Pulmonary artery endothelial cell (primary cell): ENCODE data around the gene PEG3. TPM values are rescaled to one million over a fixed set of nuclear protein-coding genes. Genes with fewer than 3 reads are reported as not detected.

Experiments used
- DNase-seq: peaks from one replicate; pipeline ENCODE4 v3.0.0-alpha.2; 2011; ENCODE audit warnings: low read depth, low spot score
- total RNA-seq: library from RNA; depleted of rRNA; stranded (reverse); fragments of >200 nt; gene quantifications from 2 replicates; pipeline ENCODE4 v1.2.3, GENCODE V29; 2014

PEG3 gene
- total RNA-seq, 1 donor from 2014 or later, result 0.79 TPM

DNA sequence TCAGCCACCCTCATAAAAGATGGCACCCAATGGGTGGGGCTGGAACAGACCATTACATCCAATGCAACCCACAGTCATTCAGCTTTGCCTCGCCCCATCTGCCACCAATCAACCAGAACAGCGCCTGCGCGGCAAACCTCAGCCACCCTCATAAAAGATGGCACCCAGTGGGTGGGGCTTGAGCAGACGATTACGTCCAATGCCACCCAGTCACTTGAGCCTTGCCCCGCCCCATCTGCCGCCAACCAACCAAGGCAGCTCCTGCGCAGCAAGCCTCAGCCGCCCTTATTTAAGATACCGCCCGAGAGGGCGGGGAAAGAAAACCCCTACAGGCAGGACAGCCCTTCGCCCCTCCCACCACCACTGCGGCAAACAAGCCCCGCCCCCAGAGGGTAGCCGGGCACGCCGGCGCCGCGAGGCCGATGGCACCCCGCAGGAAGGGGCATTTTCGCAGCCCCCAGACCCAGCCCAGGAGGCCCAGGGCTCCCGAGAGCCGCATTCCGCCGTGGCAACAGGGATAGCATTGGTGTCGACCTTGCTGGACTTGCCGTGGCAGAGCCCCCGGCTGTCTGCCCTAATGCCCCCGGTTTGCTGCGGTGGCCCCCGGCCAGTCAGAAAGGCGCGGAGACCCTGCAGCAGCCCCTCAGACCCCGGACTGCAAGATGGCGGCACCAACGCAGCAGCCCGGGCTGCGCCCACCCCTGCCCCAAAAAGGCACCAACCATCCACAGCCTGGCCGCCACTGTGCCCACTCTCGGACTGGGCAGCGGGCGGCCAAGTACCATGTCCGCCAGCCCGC is 675 bp downstream of the PEG3 start:
- peak; percentile 32 for DNase-seq

DNA sequence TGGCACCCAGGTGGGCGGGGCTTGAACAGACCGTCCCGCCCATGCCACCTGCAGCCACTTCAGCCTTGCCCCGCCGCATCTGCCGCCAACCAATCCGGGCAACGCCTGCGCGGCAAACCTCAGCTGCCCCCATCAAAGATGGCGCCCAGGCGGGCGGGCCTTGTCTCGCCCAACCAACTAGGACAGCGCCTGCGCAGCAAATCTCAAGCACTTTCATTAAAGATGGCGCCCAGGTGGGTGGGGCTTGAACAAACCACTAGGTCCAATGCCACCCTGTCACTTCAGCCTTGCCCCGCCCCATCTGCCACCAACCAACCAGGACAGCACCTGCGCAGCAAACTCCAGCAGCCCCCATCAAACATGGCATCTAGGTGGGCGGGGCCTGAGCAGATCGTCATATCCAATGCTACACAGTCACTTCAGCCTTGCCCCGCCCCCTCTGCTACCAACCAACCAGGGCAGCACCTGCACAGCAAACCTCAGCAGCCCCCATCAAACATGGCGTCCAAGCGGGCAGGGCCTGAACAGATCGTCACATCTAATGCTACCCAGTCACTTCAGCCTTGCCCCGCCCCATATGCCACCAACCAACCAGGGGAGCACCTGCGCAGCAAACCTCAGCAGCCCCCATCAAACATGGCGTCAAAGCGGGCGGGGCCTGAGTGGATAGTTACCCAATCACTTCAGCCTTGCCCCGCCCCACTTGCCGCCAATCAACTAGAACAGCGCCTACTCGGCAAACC is 1.4 kb downstream of the PEG3 start:
- DNase-seq, result peak; percentile 47

DNA sequence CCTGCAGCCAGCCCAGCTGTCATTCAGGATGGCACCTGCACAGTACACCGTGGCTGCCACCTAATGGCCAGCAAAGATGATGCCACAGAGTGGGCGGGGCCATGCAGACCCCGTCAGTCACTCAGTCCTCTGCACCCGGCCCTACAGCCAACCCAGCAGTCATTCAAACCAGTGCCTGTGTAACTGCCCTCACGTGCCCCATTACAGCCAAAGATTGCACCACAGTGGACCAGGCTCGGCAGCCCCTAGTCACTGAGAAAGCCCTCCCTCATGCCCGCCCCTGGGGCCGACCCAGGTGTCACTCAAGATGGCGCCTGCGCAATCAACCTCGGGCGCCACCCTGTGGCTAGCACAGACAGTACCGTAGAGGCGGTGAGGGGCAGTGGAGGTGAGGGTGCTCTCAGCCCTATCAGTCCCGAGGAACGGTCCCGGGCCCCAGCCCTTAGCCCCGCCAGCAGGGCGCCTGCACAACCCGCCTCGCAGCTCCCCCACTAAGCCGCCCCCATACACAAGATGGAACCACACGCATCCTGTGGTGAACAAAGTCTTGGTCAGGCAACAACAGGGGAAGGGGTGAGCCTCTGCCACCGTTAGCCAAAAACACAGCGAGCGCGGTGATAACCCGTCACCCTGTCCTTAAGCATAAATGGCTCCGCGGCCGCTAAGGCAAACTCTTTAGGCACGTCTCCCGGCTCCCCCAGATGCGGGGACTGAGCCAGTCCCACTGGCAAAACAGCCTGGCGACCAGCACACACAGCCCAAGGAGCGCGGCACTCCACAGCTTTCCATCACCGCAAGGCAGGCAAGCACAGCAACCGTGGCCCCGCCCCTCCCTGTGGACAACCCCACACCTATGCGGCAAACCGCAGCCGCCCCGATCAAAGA is 2.3 kb downstream of the PEG3 start:
- no peak for DNase-seq

DNA sequence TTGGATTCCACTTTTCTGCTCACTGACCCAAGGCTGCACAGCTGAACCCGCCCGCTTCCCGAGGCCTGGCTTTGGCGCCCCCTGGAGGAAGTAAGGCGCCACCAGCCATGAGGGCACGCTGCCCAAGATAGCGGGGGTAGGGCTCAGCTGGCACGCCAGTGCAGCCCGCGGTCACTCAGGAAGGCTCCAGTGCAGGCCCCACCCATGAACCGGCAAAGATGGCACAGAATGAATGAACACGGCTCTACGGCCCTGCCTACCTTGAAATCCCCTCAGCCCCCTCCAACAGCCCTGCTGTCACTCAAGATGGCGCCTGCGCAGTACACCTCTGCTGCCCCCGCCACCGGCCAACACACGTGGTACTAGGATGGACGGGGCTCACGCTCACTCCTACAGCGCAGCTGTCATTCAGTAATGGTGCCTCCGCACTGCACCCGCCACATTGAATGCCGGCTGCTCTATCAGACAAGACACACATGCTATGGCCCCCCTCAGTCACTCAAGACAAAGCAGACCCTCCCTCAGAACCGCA is 3.0 kb downstream of the PEG3 start:
- DNase-seq, result no peak

DNA sequence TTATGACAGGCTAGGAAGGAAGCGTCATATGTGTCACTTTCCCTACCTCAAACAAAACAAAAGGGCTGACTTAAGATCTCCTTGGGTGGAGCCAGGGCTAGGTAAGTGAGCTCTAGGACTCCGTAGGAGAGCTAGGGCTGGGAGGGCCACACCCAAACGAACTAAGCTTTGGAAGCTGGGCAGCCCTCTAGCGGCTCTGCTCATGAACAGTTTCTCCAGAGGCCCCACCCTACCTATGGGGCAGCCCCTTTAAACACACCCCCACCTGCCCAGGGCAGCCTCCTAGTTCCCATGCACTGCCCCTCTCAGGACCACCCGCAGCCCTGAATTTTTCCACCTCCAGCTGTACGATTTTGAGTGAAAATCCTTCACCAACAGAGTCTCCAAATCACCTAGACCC is 3.5 kb downstream of the PEG3 start:
- no peak for DNase-seq

DNA sequence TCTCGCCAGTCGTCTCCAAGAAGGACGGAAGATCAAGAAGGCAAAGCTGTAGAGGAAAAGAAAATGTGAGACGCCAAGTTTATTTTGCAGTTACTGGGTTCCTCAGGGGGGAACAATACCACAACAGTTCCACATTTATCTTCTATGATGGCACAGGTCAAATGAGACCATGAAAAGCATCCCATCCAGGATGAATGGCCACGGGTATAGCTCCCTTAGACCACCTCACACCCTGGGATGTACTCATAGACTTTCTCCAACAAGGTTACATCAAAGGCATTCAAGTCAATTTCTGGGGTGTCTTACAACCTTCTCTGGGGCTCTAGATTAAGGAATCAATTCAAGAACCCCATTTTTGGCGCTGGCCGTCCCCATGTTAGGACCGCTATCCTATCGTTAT is 4.5 kb downstream of the PEG3 start:
- DNase-seq, result no peak

DNA sequence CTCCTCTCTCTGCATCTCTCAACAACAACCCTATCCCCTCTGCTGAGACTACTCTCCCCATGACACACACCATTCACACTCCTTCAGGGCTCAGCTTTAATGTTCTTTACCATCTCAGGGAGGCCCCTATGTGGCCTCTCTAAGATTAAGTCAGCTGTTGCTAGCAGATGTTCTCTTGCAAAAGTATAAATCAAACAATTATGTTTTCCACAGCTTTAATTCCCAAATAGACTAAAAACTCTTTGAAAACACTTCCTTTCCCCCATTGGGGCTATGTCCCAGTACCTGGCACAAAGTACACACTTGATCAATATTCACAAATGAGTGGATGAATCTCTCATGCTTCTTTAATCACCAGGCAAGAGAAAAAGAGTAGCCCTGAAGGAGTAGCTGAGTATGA is 5.1 kb downstream of the PEG3 start:
- no peak for DNase-seq

DNA sequence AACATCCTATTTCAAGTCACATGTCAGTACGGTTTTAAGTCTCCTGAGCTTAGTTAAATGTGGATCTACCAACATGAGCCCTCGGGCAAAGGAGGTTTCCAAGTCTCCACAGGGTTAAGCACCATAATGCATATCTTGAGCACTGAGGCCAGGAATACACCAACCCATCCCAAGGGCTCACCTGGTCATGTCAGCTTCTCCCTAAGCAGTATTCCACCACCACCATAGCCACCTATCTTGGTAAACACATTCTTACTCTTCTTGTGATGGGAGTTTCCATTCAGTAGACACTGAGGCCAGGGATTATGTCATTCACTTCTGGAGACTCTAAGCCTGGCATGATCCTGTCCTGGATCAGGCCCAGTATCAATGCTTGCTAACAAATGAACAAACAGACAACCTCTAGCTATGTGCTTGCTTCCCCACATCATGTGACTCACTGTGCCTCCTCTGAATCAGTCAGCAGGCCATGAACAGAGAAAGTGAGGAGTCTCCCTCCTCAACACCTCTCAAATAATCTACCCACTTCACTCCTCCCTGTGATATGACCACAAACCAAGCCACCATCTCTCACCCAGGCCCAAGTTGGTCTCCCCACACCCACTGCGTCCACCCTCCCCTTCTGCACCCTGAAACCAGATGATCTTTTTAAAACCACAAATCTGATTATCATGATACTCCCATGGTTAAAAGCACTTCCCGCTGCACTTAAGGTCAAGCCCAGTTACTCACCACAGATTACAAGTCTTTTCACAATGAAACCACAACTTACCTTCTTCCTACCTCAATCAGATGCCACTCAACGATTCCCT is 5.8 kb downstream of the PEG3 start:
- DNase-seq, result no peak

DNA sequence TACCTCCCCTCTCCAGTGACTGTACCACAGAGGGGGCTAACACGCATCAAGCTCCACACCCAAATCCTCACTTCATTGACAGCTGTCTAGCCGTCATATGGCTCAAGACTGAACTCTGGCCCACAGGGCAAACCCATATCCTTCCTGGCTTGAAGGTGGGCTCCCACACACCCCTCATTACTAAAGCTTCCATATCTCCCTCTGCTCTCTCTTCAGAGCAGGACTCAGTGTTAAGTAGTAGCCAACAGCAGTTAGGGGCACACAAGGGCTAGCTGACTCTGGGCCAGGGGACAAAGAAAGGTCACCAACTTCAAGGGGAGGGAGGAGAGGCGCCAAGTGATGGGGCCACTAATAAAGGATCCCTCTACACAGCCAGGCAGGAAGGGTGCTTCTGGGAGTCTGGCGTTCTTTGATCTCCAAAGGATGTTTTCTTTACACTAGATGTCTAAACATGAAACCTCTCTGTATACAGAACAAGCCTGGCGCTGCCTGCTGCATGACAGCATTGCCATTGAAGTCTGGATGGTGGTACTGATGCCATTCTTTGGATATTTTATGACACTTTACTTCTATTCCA is 8.1 kb downstream of the PEG3 start:
- DNase-seq, result no peak

DNA sequence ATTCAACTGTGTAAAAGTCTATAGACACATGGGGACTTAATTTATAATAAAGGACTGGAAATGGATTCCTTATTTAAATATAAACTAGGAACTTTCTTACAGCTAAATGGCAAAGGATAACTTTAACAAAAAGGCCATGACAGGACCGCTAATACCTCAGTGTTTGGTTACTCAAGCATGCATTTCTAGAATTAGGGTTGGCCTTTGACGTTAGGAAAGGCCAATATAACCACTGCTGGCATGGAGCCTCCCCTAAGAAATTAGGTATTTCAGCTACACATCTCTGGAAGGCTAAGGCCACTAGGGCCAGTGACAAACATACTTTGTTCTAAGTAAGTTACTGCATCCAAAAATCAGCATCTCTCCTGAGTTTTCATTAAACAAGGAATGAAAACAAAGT is 9.3 kb downstream of the PEG3 start:
- no peak for DNase-seq

DNA sequence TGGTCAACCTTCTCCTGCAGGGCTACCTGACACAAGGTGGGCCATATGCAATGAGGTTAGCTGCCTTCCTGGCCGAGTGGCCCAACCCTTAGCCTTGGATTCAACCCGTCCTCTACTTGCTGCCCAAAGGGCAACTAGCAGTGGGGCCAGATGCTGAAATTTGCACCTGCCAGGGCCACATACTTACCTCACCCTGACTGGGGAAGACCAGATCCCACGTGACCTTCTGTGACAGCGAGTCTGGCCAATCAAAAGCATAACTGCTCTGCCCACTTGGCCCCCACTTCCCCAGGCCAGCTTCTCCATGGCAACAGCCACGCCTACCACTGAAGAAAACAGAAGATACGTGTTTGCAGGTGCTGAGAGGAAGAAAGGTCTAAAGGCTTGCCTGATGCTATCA is 10.9 kb downstream of the PEG3 start:
- DNase-seq, result no peak

DNA sequence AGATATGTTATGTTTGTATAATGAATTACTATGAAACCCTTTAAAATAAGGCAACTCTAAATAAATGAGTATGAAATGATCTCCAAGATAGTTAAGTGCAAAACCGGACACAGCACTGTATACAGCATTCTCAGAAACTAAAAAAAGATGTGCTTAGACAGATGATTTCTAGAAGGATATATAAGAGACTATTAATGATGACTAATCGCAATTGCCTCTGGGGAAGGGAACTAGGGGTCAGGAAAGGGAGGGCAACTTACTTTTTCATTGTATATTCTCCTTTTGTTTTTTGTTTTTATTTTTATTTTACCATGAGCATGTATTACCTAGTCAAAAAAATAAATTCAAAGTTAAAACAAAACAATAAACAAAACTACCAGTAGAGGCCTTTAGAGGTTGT is 12.8 kb downstream of the PEG3 start:
- no peak for DNase-seq

DNA sequence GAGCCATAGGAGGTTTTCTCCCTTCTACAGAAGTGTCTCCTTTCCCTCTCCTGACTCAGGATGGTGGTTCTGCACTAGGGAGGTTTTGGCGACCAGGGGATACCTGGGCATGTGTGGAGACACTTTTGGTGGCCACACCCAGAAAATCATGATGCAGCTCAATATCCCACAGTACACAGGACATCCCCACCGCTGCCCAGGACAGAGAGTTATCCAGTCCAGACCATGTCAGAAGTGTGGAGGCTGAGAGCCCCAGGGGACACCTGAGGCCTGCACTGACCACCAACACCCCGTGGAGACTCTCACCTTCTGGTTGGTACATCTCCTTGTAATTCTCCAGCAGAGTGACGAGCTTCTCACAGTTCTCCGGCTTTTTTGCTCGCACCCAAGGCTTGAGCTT is 16.6 kb downstream of the PEG3 start:
- no peak for DNase-seq

DNA sequence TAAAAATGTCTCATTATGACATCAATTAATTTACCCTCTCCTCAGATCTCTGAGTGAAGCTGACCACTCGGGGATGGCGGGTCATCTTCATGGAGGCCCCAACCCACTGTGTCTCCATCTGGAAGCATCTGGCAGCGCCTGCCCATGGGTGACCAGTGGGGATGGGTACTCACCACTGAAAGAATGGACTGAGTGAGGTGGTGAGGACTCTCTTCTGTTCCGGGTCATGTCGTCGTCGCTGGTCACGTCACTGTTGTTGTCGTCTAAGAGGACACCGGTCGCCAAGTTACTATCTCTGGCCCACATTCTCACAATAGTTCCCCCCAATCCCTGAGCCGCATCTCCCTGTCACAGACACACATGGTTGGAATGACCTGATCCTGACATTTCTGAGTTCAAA is 17.1 kb downstream of the PEG3 start:
- DNase-seq, result no peak

DNA sequence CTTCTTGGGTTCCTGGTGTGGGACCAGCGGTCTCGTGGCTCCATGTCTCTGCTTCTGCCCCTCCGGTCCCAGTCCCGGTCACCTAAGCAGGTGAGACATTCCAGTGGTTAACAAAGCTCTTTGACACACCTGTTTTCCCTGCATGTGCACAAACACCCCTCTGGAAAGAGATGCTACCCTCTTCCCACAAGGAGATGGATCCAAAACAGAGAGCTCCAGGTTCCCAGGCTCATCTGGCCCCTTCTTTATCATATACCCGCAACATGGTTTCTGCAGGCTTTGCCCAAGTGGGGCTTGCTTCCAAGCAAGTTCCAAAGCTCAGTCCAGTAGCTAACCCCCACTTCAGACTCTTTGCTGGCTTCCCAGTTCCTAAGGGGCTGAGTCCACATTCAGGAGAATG is 17.8 kb downstream of the PEG3 start:
- DNase-seq, result no peak

DNA sequence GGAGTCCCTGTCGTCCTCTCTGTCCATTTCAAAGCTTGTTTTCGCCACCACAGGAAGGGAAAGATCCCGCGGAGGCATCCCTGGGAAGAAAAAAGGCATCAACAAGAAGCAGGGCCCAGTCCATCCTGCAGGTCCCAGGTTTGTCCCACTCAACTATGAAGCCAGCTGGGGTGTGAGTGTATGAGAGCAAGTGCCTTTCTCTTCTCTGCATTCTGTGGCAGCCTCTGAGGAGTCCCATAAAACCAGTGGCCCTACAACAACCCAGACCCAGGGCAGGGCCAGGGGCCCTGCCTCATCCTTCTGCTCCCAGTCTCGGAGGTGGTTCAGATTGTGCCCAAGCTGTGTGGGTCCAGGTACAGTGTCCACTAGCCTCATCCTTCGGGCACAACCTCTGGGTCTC is 18.9 kb downstream of the PEG3 start:
- DNase-seq, result no peak

DNA sequence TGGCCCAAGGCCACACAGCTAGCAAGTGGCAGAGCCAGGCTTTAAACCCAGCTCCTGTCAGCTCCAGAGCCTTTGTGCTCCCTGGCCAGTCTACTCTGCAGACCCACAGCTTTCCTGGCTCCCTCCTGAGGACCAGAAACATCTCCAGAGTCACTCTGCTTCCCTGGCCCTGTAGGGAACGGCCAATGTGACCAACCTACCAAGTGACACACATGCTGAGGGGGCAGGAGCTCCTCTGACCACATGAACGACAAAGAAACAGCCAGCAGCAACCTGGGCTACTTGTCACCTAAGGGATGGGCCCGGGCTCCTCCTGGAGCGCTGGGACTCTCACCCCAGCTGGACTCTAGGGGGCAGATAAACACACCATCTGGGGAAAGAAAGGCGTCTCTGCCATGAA is 19.3 kb downstream of the PEG3 start:
- DNase-seq, result no peak

DNA sequence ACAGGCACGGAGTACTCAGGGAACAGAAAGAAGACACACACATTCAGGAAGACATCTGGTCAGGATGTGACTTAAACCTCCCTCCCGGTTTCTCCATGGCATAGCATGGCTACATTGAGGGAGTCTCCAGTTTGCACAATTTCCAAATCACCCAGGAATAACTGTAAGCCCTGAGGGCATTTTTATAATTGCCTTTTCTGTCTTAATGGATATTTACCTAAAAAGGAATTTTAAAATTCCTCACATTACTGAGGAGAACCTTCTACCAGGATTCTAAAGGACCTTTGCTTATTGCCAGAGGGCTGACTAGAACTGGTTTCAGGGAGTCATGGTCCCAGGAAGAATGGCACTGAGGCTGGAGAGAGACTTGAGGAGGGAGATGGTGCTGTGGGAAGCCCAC is 21.4 kb downstream of the PEG3 start:
- no peak for DNase-seq

DNA sequence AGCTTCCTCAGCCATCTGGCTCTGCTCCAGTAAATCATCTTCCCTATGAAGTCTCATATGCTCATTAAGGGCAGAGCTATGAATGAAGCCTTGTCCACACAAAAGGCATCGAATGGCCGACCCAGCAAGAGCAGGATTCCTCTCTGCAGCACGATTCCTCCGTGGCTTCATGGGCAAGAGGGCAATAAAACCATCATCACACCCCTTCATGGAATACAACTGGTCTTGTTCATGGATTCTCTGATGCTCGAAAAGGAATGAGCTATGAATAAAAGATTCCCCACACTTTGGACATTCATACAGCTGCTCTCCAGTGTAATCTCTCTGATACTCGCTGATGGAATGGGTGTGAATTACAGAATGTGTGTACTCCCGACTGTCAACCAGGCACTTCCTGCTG is 25.9 kb downstream of the PEG3 start:
- no peak for DNase-seq

DNA sequence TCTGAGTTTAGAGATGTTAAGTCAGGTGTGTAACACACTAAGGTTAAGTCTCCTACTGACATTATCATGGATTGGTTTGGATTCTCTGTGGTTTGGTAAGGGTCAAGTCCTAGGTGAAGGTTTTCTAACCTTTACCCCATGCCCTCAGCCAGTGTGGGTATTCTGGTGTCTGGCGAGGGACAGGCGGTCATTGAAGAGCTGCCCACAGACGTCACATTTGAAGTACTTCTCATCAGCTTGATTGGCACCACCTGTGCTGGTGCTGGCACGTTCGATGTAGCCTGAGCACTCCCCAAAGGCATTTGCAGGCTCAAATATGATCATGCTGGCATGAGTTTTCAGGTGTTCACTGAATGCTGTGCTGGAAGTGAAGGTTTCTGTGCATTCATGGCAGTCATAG is 27.0 kb downstream of the PEG3 start:
- DNase-seq, result no peak

DNA sequence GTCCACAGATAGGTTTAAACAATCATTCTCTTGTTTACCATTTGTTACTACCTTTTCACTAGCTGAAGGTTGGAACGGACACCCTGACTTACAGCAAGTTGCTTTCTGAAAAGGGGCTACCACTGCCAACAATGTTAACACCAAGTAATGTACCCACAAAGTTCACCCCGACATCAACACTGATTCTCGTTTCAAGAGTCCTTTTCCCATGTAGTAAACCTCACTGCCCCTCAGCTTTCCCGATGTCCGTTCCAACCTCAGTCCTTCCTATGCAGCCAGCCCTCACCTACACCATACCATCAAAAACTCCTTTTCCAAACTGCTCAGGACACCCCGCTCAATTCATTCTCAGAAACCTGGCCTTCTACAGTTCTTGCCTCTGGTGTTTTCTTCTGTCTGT is 29.0 kb downstream of the PEG3 start:
- no peak for DNase-seq
